Right lobe of liver (tissue), 4 donors: ENCODE measurements around the gene VAV2.

Experiments used
- CTCF ChIP-seq, 4 donors: fragments of 200-600 bp in 3 of 4; fragments of 450-650 bp in 1 of 4; IDR thresholded peaks; one replicate each; pipeline versions ENCODE4 v1.5.1 to v1.8.0; 2016 to 2022; ENCODE audit warnings: antibody characterized with exemption in 4 of 4, mild to moderate bottlenecking in 2 of 4
- POLR2A ChIP-seq: fragments of 450-650 bp; IDR thresholded peaks from one replicate; pipeline ENCODE4 v1.6.1; 2017; ENCODE audit warnings: antibody characterized with exemption, mild to moderate bottlenecking
- donor health status: DM: no; HTN: no; CAD: no.
- donor health status: DM: no; HTN: no; CAD: no.
- donor health status: DM: no; HTN: yes; CAD: no.

GRCh38 chr9:133823189-133824105, 168.7 kb downstream of the VAV2 start:
- TF ChIP-seq POLR2A (no peak), CTCF (IDR thresholded peaks at IDR 0.05) (no peak)
